ENCODE data around the gene GPR75. TPM values are rescaled to one million over a fixed set of nuclear protein-coding genes. Genes with fewer than 3 reads are reported as not detected.

Gene GPR75
- total and polyA plus RNA-seq, 2 of the 13 experiments (the other 11 are each of a cell fraction or from before 2014, with no cell fraction given) = 3.3 to 4.1 TPM

DNA sequence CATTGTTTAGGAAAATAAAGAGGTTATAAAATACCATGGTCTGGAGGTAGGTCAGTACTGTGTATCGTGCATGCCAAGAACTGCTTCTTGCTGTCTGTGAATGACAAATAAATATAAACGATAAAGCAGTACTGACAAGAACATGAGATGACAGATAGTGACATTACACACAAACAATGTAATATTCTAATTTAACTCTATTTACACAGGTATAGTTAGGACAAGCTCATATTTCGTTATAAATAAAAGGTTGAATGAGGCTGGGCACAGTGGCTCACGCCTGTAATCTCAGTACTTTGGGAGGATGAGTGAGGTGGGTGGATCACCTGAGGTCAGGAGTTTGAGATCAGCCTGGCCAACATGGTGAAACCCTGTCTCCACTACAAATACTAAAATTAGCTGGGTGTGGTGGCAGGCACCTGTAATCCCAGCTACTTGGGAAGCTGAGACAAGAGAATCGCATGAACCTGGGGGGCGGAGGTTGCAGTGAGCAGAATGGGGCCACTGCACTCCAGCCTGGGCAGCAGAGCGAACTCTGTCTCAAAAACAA, 14.7 kb upstream of the GPR75 start:
- BruUV-seq (replicated peaks) = no TSS peak
- POLR2A ChIA-PET = no interaction called here
- FAIRE-seq = no peak

More for the DNA sequence above, 14.7 kb upstream of the GPR75 start:
- WGBS (ENCODE audit: low lambda C conversion rate) = 98% methylated on average over 7 of the region's 7 CpGs
- TF ChIP-seq NFRKB (IDR thresholded peaks at IDR 0.05) (no peak), NFYB (CRISPR knock-in tag; IDR thresholded peaks at IDR 0.05) (no peak), ZNF615 (CRISPR knock-in tag; IDR thresholded peaks at IDR 0.05; ENCODE audit: borderline replicate concordance) (no peak), ZKSCAN1 (IDR thresholded peaks at IDR 0.05; ENCODE audit: low read length) (no peak), SNAI1 (CRISPR knock-in tag; IDR thresholded peaks at IDR 0.05; ENCODE audit: borderline replicate concordance) (no peak), ZNF589 (CRISPR knock-in tag; conservative IDR thresholded peaks at IDR 0.05) (no peak), STAG1 (CRISPR knock-in tag; IDR thresholded peaks at IDR 0.05) (no peak), ZNF510 (CRISPR knock-in tag; IDR thresholded peaks at IDR 0.05; ENCODE audit: low read depth) (no peak), CENPT (CRISPR knock-in tag; IDR thresholded peaks at IDR 0.05; ENCODE audit: low read depth) (no peak)
- TF ChIP-seq, protein P1, sequence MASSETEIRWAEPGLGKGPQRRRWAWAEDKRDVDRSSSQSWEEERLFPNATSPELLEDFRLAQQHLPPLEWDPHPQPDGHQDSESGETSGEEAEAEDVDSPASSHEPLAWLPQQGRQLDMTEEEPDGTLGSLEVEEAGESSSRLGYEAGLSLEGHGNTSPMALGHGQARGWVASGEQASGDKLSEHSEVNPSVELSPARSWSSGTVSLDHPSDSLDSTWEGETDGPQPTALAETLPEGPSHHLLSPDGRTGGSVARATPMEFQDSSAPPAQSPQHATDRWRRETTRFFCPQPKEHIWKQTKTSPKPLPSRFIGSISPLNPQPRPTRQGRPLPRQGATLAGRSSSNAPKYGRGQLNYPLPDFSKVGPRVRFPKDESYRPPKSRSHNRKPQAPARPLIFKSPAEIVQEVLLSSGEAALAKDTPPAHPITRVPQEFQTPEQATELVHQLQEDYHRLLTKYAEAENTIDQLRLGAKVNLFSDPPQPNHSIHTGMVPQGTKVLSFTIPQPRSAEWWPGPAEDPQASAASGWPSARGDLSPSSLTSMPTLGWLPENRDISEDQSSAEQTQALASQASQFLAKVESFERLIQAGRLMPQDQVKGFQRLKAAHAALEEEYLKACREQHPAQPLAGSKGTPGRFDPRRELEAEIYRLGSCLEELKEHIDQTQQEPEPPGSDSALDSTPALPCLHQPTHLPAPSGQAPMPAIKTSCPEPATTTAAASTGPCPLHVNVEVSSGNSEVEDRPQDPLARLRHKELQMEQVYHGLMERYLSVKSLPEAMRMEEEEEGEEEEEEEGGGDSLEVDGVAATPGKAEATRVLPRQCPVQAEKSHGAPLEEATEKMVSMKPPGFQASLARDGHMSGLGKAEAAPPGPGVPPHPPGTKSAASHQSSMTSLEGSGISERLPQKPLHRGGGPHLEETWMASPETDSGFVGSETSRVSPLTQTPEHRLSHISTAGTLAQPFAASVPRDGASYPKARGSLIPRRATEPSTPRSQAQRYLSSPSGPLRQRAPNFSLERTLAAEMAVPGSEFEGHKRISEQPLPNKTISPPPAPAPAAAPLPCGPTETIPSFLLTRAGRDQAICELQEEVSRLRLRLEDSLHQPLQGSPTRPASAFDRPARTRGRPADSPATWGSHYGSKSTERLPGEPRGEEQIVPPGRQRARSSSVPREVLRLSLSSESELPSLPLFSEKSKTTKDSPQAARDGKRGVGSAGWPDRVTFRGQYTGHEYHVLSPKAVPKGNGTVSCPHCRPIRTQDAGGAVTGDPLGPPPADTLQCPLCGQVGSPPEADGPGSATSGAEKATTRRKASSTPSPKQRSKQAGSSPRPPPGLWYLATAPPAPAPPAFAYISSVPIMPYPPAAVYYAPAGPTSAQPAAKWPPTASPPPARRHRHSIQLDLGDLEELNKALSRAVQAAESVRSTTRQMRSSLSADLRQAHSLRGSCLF (CRISPR knock-in tag; IDR thresholded peaks at IDR 0.05; ENCODE audit: borderline replicate concordance) = no peak
- TF ChIP-seq, protein P2, sequence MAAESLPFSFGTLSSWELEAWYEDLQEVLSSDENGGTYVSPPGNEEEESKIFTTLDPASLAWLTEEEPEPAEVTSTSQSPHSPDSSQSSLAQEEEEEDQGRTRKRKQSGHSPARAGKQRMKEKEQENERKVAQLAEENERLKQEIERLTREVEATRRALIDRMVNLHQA (CRISPR knock-in tag; IDR thresholded peaks at IDR 0.05) = no peak
- no peak overlapping the region for H3K4me3 ChIP-seq (replicated peaks in 1 of 3; ENCODE audit: insufficient read depth in 1 of 3, low read depth in 2 of 3, low read length in 3 of 3)
- intact Hi-C loops (cut with micrococcal nuclease; ENCODE audit: unreplicated experiment) = no loop called here
- no peak overlapping the region for H3K9ac ChIP-seq (ENCODE audit: insufficient read depth, low read depth, low read length)
- H3K27ac ChIP-seq (ENCODE audit: extremely low read length, insufficient read depth, low read length) = no peak overlapping the region
- H2AFZ ChIP-seq (ENCODE audit: low read length) = no peak overlapping the region
- CTCF ChIA-PET (ENCODE audit: low intra/inter-chr PET ratio, low total read pairs) = no interaction called here
- H3K36me3 ChIP-seq (replicated peaks in 1 of 2; ENCODE audit: control insufficient read depth in 1 of 2, insufficient read depth in 2 of 2, low read length in 2 of 2) = peaks cover 15 to 42% of the 10 kb centered on the region in 2 experiments
- no peak overlapping the region for H3K4me2 ChIP-seq (ENCODE audit: low read depth, low read length)
- ATAC-seq = no peak
- H3K4me1 ChIP-seq (ENCODE audit: insufficient read depth, low read length) = peaks cover 6% of the 10 kb centered on the region; the same call in 1 of the 2 replicates
- no peaks in the 10 kb centered on the region for H4K20me1 ChIP-seq (ENCODE audit: insufficient read depth, low read length)
- H3K27me3 ChIP-seq (ENCODE audit: control insufficient read depth in 1 of 2, insufficient read depth in 2 of 2, low read length in 2 of 2) = no peaks in the 10 kb centered on the region
- no peak for DNase-seq (ENCODE audit: low spot score)
- in situ Hi-C loops (cut with HindIII; ENCODE audit: extremely low pct_ligation_motif_present, low pct_unique_long_range_greater_than_20kb) = no loop called here
- H3K79me2 ChIP-seq (ENCODE audit: insufficient read depth, low read length) = no peaks in the 10 kb centered on the region
- H3K9me3 ChIP-seq (ENCODE audit: low read length) = no peaks in the 10 kb centered on the region
